Cardiac atrium fibroblast (primary cell): ENCODE results near the gene ZSCAN5B. TPM values are rescaled to one million over a fixed set of nuclear protein-coding genes. Genes with fewer than 3 reads are reported as not detected.

Source experiments
- total RNA-seq: library from RNA; depleted of rRNA; stranded (reverse); fragments of >200 nt; gene quantifications from 2 replicates; pipeline ENCODE4 v1.2.3, GENCODE V29; 2015

Gene ZSCAN5B
- not detected in 2 replicates for total RNA-seq

DNA sequence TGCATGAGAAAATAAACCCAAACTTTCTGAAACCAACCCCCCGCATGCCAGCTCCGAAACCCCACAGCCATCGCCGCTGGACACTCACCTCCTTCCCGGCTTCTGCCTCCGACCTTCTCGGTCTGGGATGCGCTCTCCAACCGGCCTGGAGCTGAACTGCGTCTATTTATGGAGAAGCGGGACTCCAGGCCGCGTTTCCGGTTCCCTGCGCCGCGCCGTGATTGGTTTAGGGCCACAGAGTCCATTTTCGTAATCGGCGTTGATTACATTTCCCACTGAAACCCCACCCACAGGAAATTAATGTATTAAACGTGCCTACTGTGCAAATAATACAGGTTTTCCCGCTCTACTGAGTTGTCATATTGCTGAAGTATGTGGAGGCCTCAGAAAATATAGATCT lies at the start of gene ZSCAN5B:
TSS of gene ZSCAN5B (minus strand) at position 138 of the 400 bp plus-strand sequence. CDS start 4,731 bp downstream, outside the sequence.

DNA sequence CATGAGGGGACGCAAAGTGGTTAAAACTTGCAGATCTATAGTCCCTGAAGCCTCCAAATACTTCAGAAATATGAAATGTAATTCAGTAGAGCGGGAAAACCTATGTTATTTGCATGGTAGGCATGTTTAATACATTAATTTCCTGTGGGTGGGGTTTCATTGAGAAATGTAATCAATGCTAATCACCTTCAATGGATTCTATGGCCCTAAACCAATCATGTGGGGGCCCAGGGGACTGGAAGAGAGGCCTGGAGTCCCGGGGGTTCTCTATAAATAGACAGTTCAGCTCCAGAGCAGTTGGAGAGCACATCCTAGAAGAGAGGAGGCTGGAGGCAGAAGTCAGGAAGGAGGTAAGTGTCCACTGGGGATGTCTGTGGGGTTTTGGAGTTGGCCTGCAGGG lies 4.4 kb upstream of the ZSCAN5B start, which contains the start of gene ZSCAN5C:
TSS of gene ZSCAN5C (plus strand) at position 301 of the 400 bp plus-strand sequence. CDS start 3,641 bp downstream, outside the sequence.

DNA sequence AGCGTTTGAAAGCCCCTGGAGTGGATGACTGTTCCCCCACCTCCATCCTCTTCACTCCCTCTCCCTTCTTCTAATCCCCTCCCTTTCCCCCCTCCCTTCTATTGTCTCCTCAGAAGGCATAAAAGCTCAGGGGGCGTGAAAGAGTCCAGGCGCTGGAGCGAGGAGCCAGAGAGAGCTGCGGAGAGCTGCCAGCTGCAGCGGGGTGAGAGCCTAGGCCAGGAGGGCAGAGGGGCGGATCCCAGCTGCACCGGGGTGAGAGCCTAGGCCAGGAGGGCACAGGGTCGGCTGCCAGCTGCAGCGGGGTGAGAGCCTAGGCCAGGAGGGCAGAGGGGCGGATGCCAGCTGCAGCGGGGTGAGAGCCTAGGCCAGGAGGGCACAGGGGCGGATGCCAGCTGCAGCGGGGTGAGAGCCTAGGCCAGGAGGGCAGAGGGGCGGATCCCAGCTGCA lies 21.7 kb downstream of the ZSCAN5B start, which contains the start of gene GALP:
TSS of gene GALP (plus strand) at position 148 of the 447 bp plus-strand sequence. CDS start 1,101 bp downstream, outside the sequence.

GRCh38 chr19:56140583-56141416 lies 56.8 kb downstream of the ZSCAN5B start, which contains the start of gene ZNF444:
Gene ZNF444, plus strand, starts transcription at chr19:56141287. Its CDS starts 5,625 bp downstream, at chr19:56146912.

Other genes starting within 250 kb of the ZSCAN5B start
- not detected in 2 replicates for gene NLRP8, start 250.0 kb downstream of the ZSCAN5B start, total RNA-seq
- gene NLRP5, start 211.0 kb downstream of the ZSCAN5B start, total RNA-seq, result not detected in 2 replicates
- 10.7 and 16.2 TPM in 2 replicates for gene ZNF787, start 76.5 kb downstream of the ZSCAN5B start, total RNA-seq
- gene ZNF444, start 56.5 kb downstream of the ZSCAN5B start, total RNA-seq, result 17.1 and 19.4 TPM in 2 replicates
- gene GALP, start 21.8 kb downstream of the ZSCAN5B start, total RNA-seq, result not detected in 2 replicates
- not detected in 2 replicates for gene ZSCAN5C, start 4.5 kb upstream of the ZSCAN5B start, total RNA-seq
- gene EDDM13, start 75.0 kb upstream of the ZSCAN5B start, total RNA-seq, result not detected in 2 replicates
- 11.0 and 11.3 TPM in 2 replicates for gene ZSCAN5A, start 117.1 kb upstream of the ZSCAN5B start, total RNA-seq
- gene ZNF582, start 195.8 kb upstream of the ZSCAN5B start, total RNA-seq, result 1.6 and 3.2 TPM in 2 replicates
- gene ZNF583, start 206.5 kb upstream of the ZSCAN5B start, total RNA-seq, result 2.7 and 2.8 TPM in 2 replicates